LNCAP (cell line): ENCODE measurements around the gene MED25.

Experiments
- CTCF ChIP-seq: fragments of 450-650 bp; IDR thresholded peaks from 2 replicates; pipeline ENCODE4 v1.5.1; 2017; ENCODE audit warnings: mild to moderate bottlenecking

MED25 gene

GRCh38 chr19:49852631-49853126, 34.6 kb downstream of the MED25 start:
- no peak for TF ChIP-seq CTCF

- no peak for TF ChIP-seq CTCF
These were observed 35.8 kb downstream of the MED25 start for GRCh38 chr19:49853852-49854377.

GRCh38 chr19:49854378-49855263, 36.5 kb downstream of the MED25 start:
- no peak for TF ChIP-seq CTCF

GRCh38 chr19:49855277-49855675, 37.2 kb downstream of the MED25 start:
- no peak for TF ChIP-seq CTCF

GRCh38 chr19:49855676-49856573, 37.8 kb downstream of the MED25 start:
- no peak for TF ChIP-seq CTCF

GRCh38 chr19:49856574-49857021, 38.5 kb downstream of the MED25 start:
- no peak for TF ChIP-seq CTCF
